Muscle of leg (tissue), 11 donors: ENCODE data around the gene ZSCAN29. TPM values are rescaled to one million over a fixed set of nuclear protein-coding genes. Genes with fewer than 3 reads are reported as not detected.
"Not testable (repeated sequence)": the region's sequence is repeated elsewhere in the genome, so short reads cannot be mapped to it uniquely, and the experiment has no call there.

Source experiments
- DNase-seq: peaks from one replicate; pipeline ENCODE4 v3.0.0; 2013
- H3K27ac ChIP-seq: one replicate; pipeline ENCODE4 v1.5.1; 2013; ENCODE audit warnings: mild to moderate bottlenecking, low read length, control low read depth
- H3K27me3 ChIP-seq: one replicate; pipeline ENCODE4 v1.6.1; 2013; ENCODE audit warnings: low read length; ENCODE audit not compliant: control insufficient read depth, insufficient read depth
- H3K36me3 ChIP-seq: one replicate; pipeline ENCODE4 v1.6.1; 2013; ENCODE audit warnings: low read length; ENCODE audit not compliant: control insufficient read depth, insufficient read depth
- H3K4me1 ChIP-seq: one replicate; pipeline ENCODE4 v1.6.1; 2013; ENCODE audit warnings: low read length; ENCODE audit not compliant: control insufficient read depth, insufficient read depth
- H3K4me3 ChIP-seq: one replicate; pipeline ENCODE4 v1.5.1; 2013; ENCODE audit warnings: low read length, control low read depth
- H3K9me3 ChIP-seq: replicated peaks from 2 replicates; pipeline ENCODE4 v1.6.1; 2013; ENCODE audit warnings: low read depth, low read length; ENCODE audit not compliant: control insufficient read depth
- WGBS: methylation state at CpG from one replicate; pipeline ENCODE4 v1.1.5; 2013; ENCODE audit warnings: missing lambda C conversion rate; ENCODE audit not compliant: insufficient coverage; 5-methylcytosine and 5-hydroxymethylcytosine counted together
- polyA plus RNA-seq, 8 donors: library from polyadenylated mRNA; unstranded; fragments of 120-200 nt; gene quantifications; one replicate each; pipeline versions ENCODE4 v1.2.1 to v1.2.3, GENCODE V29; 2013; ENCODE audit warnings: inconsistent platforms in 1 of 8, low replicate concordance in 1 of 8; ENCODE audit not compliant: insufficient read length in 8 of 8, insufficient read depth in 1 of 8
- total RNA-seq: library from RNA; stranded (reverse); fragments of 120-200 nt; gene quantifications from one replicate; pipeline ENCODE4 v1.2.4, GENCODE V29; 2013

ZSCAN29 gene
- total and polyA plus RNA-seq, 9 donors = 10.4 to 18.8 (median 14.5) TPM

DNA sequence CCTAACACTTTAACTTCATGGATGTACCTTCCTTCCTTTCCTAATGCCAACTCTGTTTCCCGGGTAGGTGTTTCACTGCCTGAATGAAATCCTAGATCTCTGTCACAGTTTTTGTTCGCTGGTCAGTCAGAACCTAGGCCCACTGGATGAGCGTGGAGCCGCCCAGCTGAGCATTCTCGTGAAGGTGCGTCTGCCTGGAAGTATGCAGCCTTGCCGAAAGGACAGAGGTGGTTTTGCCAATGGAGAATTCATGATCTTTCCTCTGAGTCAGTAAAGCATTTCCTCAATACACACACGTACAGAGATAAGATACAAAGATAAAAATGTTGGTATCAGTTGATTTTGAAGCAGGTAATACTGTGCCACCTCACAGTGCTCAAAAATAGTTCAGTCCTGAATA is 32.8 kb upstream of the ZSCAN29 start:
- WGBS = 87% methylated on average over 4 of the region's 8 CpGs
- no peaks in the 10 kb centered on the region for H3K4me1 ChIP-seq

GRCh38 chr15:43402255-43402654 is 31.4 kb upstream of the ZSCAN29 start:
- Histone ChIP-seq H3K27me3 (no peaks in the 10 kb centered on the region), H3K4me1 (no peaks in the 10 kb centered on the region), H3K9me3 (no peaks in the 10 kb centered on the region), H3K36me3 (peaks cover 56% of the 10 kb centered on the region), H3K27ac (no peak overlapping the region), H3K4me3 (no peak overlapping the region)
- WGBS = no CpG with 5 or more reads among the region's 3 CpGs
- DNase-seq = no peak

More for the DNA sequence above, 32.8 kb upstream of the ZSCAN29 start:
- Histone ChIP-seq H3K9me3 (no peaks in the 10 kb centered on the region), H3K27me3 (no peaks in the 10 kb centered on the region), H3K4me3 (no peak overlapping the region), H3K36me3 (peaks cover 63% of the 10 kb centered on the region), H3K27ac (no peak overlapping the region)
- no peak for DNase-seq

GRCh38 chr15:43393592-43393991 is 22.7 kb upstream of the ZSCAN29 start:
- not testable (repeated sequence) for H3K27ac ChIP-seq, DNase-seq, H3K27me3 ChIP-seq, H3K4me3 ChIP-seq, H3K9me3 ChIP-seq, H3K4me1 ChIP-seq
- WGBS = 100% methylated on average over 1 of the region's 6 CpGs
- peaks cover 25% of the 10 kb centered on the region for H3K36me3 ChIP-seq

GRCh38 chr15:43390723-43391122 is 19.9 kb upstream of the ZSCAN29 start:
- Histone ChIP-seq H3K27ac (no peak overlapping the region), H3K4me3 (no peak overlapping the region), H3K4me1 (no peaks in the 10 kb centered on the region), H3K36me3 (peaks cover 19% of the 10 kb centered on the region), H3K9me3 (no peaks in the 10 kb centered on the region), H3K27me3 (no peaks in the 10 kb centered on the region)
- 98% methylated on average over 6 of the region's 8 CpGs for WGBS
- no peak for DNase-seq

- H3K4me1 ChIP-seq = no peaks in the 10 kb centered on the region
- no peaks in the 10 kb centered on the region for H3K9me3 ChIP-seq
- WGBS = 67% methylated on average over 1 of the region's 2 CpGs
- DNase-seq = no peak
- H3K27ac ChIP-seq = no peak overlapping the region
- peaks cover 45% of the 10 kb centered on the region for H3K36me3 ChIP-seq
- no peak overlapping the region for H3K4me3 ChIP-seq
- H3K27me3 ChIP-seq = no peaks in the 10 kb centered on the region
These were observed 12.2 kb upstream of the ZSCAN29 start for GRCh38 chr15:43383070-43383469.

GRCh38 chr15:43382310-43382709 is 11.5 kb upstream of the ZSCAN29 start:
- WGBS = no CpG with 5 or more reads among the region's 4 CpGs
- no peak overlapping the region for H3K27ac ChIP-seq
- no peaks in the 10 kb centered on the region for H3K4me1 ChIP-seq
- no peak for DNase-seq
- no peaks in the 10 kb centered on the region for H3K9me3 ChIP-seq
- H3K27me3 ChIP-seq = no peaks in the 10 kb centered on the region
- H3K36me3 ChIP-seq = peaks cover 41% of the 10 kb centered on the region
- H3K4me3 ChIP-seq = no peak overlapping the region

DNA sequence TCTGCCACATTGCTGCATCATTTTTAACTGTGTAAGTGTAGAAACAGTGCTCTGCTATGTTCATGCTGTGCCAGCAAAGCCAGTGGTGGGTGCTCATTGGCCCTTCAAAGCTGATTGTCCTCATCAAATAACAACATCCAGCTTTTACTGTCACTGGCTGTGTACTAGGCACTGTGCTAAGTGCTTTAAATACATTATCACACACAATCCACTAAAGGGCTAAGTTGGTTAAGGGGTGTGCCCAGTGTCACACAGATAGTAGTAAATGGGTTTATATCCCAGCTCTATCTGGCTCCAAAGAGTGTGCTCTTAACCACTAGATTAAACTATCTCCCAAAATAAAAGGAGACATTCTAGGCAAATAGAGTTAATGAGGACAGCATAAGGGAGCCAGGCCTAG is 7.8 kb upstream of the ZSCAN29 start:
- Histone ChIP-seq H3K4me3 (no peak overlapping the region), H3K4me1 (no peaks in the 10 kb centered on the region), H3K27me3 (no peaks in the 10 kb centered on the region), H3K9me3 (no peaks in the 10 kb centered on the region), H3K27ac (no peak overlapping the region), H3K36me3 (peaks cover 23% of the 10 kb centered on the region)
- DNase-seq = no peak

DNA sequence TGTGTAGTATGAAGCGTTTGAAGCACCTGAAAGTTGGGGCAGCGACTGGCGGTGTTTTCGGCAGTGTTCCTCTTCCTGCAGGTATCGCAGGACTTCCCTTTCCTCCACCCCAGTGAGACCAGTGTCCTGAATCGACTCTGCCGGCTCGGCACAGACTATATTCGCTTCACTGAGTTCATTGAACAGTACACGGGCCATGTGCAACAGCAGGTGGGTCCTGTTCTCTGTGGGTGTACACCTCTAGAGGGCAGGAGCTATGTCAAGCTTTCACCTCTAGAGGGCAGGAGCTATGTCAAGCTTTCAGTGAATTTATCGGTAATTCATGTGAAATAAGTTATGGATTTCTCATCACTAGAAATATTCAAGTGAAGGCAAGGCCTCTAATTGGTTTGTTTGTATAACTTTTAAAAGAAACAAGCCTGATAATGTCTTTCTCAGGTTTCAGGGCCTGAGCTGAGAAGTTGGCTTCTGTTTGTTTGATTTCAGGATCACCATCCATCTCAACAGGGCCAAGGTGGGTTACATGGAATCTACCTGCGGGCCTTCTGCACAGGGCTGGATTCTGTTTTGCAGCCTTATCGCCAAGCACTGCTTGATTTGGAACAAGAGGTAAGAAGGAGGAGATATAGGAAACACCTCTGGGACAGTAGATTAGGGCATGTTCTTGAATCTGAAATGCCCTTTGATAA is 5.3 kb upstream of the ZSCAN29 start:
- no peak overlapping the region for H3K4me3 ChIP-seq
- H3K27ac ChIP-seq = no peak overlapping the region
- 75% methylated on average over 11 of the region's 13 CpGs for WGBS
- no peaks in the 10 kb centered on the region for H3K9me3 ChIP-seq
- DNase-seq = peak; percentile 9
- peaks cover 4% of the 10 kb centered on the region for H3K4me1 ChIP-seq
- H3K27me3 ChIP-seq = no peaks in the 10 kb centered on the region
- H3K36me3 ChIP-seq = peaks cover 11% of the 10 kb centered on the region

DNA sequence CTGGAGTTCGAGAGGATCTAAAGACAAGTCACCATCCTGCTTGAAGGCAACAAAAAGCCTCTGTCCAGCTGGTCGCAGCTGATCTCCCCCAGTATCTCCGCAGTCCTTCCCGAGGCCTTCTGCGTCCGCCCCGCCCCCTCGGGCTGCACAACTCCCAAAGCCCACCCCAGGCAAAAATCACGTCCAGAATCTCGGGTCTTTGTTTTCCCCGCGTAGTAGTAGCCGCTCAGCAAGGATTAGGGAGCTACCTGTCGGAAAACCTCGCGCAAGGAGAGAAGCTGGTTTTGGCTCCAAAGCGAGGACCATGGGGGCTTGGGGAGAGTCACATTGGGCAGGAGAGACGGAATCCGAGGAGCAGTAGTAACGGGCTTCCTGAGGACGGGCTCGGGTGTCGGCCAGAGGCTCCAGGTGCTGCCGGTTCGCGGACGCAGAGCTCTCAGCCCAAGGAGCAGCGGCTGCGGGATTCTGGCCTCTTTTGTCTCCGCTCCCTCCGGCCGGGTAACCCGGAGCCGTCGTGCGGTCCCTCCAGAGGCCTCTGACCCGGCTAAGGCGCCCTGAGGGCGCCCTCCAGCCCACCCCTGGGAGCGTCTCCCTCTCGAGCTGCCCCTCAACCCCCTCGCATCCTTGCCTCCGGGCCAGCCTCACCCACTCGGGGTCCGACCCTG is 401 bp downstream of the ZSCAN29 start:
- Histone ChIP-seq H3K4me1 (peaks cover 20% of the 10 kb centered on the region), H3K4me3 (peak overlapping the region; percentile 91), H3K27me3 (no peaks in the 10 kb centered on the region), H3K27ac (peak overlapping the region; percentile 66), H3K9me3 (peaks cover 2% of the 10 kb centered on the region), H3K36me3 (peaks cover 22% of the 10 kb centered on the region)
- under 1% methylated on average over 40 of the region's 45 CpGs for WGBS
- DNase-seq = peak; percentile 54

DNA sequence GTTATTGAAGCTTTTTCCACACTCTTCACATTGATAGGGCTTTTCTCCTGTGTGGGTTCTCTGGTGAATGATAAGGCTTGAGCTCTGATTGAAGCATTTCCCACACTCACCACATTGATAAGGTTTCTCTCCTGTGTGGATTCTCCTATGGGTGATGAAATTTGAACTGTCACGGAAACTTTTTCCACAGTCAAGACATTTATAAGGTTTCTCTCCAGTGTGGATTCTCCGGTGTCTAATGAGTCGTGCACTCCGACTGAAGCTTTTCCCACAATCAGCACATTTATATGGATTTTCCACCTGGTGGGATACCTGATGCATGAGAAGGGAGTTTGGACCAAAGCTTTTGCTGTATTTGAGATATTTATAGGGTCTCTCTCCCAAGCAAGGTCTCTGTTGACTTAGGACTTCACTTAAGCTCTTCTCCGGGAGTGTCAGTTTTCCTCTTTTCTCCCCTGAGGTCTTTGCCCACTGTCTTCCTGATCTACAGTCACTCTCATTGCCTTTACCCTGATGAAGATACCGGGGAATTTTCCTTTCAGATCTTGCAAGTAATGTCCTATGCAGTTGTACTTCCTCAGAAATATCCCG is 9.4 kb downstream of the ZSCAN29 start:
- Histone ChIP-seq H3K4me3 (no peak overlapping the region), H3K27me3 (no peaks in the 10 kb centered on the region), H3K36me3 (peaks cover 60% of the 10 kb centered on the region), H3K9me3 (peaks cover 53% of the 10 kb centered on the region), H3K4me1 (no peaks in the 10 kb centered on the region), H3K27ac (no peak overlapping the region)
- no peak for DNase-seq
- WGBS = 100% methylated on average over 1 of the region's 7 CpGs
